GM19324 (cell line): Measurements from ENCODE around the gene BLOC1S1.

Experiments
- ATAC-seq: cut with Tn5 transposase; IDR thresholded peaks from one replicate; pipeline ENCODE4 v1.9.1; 2021; ENCODE audit warnings: mild to moderate bottlenecking, moderate library complexity; ENCODE audit not compliant: unreplicated experiment, low FRiP score

BLOC1S1 gene

GRCh38 chr12:55694188-55694515, 21.7 kb upstream of the BLOC1S1 start:
- ATAC-seq, result no peak

- no peak for ATAC-seq
Observed at GRCh38 chr12:55694651-55695050, 21.2 kb upstream of the BLOC1S1 start.

- no peak for ATAC-seq
Observed at GRCh38 chr12:55695349-55695748, 20.5 kb upstream of the BLOC1S1 start.

GRCh38 chr12:55696141-55696540, 19.7 kb upstream of the BLOC1S1 start:
- no peak for ATAC-seq

GRCh38 chr12:55696796-55697462, 18.9 kb upstream of the BLOC1S1 start:
- no peak for ATAC-seq

GRCh38 chr12:55697686-55698085, 18.2 kb upstream of the BLOC1S1 start:
- no peak for ATAC-seq

- no peak for ATAC-seq
Observed at GRCh38 chr12:55698241-55698955, 17.4 kb upstream of the BLOC1S1 start.

GRCh38 chr12:55698965-55699364, 16.9 kb upstream of the BLOC1S1 start:
- ATAC-seq, result no peak

- no peak for ATAC-seq
Observed at GRCh38 chr12:55699471-55700055, 16.3 kb upstream of the BLOC1S1 start.

GRCh38 chr12:55700255-55701018, 15.4 kb upstream of the BLOC1S1 start:
- no peak for ATAC-seq

GRCh38 chr12:55702861-55703260, 13.0 kb upstream of the BLOC1S1 start:
- no peak for ATAC-seq

GRCh38 chr12:55703288-55703687, 12.6 kb upstream of the BLOC1S1 start:
- no peak for ATAC-seq

- no peak for ATAC-seq
Observed at GRCh38 chr12:55703901-55704761, 11.7 kb upstream of the BLOC1S1 start.

- no peak for ATAC-seq
Observed at GRCh38 chr12:55704824-55705718, 10.8 kb upstream of the BLOC1S1 start.

- no peak for ATAC-seq
Observed at GRCh38 chr12:55705782-55706402, 10.0 kb upstream of the BLOC1S1 start.

- ATAC-seq, result no peak
Observed at GRCh38 chr12:55706568-55707218, 9.2 kb upstream of the BLOC1S1 start.

- ATAC-seq, result no peak
Observed at GRCh38 chr12:55707219-55707671, 8.6 kb upstream of the BLOC1S1 start.
